Superior temporal gyrus (tissue), 1 donor: ENCODE measurements around the gene PMM2.
"Not testable (repeated sequence)": the region's sequence is repeated elsewhere in the genome, so short reads cannot be mapped to it uniquely, and the experiment has no call there.

Experiments
- DNase-seq: peaks from one replicate; pipeline ENCODE4 v3.0.0-alpha.2; 2016; ENCODE audit errors: extremely low spot score

PMM2 gene

DNA sequence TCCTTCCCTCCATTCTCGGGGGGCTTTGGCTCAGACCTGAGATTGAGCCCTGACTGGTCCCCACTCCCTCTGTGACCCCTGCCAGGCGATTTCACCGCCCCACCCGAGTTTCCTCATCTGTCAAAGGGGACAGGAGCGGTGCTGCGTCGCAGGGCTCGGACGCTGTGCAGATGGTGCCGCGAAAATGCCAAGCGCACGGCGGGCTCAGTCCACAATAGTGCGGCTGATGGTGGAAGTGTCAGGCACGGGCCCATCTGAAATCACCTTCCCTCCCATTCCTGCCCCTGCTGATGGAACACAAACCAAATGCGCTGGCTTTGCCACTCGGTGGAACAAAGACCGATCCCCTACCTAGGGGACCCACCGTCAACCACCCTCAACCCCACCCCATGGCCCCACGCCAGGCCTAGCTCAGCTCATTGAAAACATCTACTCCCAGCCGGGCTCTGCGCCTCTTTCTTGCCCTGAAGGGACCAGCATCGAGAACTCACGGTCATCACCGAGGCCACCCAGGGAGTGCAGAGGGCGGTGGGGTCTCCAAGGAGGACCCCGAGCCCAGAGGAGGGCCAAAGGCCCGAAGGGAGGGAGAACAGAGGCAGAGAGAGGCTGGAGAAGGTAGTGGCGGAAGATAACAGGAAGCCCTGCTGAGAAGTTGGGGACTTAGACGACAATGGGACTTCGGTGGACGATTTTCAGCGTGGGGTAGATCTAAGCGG lies 69.7 kb downstream of the PMM2 start:
- peak; percentile 51 for DNase-seq

- peak; percentile 37 for DNase-seq
These were observed 70.3 kb downstream of the PMM2 start for GRCh38 chr16:8867932-8868415.

GRCh38 chr16:8868416-8869211 lies 71.0 kb downstream of the PMM2 start, which contains the start of gene CARHSP1:
Gene CARHSP1 (minus strand): TSS chr16:8869006. CDS start chr16:8859328, 9,678 bp downstream.
- DNase-seq, result peak; percentile 82

DNA sequence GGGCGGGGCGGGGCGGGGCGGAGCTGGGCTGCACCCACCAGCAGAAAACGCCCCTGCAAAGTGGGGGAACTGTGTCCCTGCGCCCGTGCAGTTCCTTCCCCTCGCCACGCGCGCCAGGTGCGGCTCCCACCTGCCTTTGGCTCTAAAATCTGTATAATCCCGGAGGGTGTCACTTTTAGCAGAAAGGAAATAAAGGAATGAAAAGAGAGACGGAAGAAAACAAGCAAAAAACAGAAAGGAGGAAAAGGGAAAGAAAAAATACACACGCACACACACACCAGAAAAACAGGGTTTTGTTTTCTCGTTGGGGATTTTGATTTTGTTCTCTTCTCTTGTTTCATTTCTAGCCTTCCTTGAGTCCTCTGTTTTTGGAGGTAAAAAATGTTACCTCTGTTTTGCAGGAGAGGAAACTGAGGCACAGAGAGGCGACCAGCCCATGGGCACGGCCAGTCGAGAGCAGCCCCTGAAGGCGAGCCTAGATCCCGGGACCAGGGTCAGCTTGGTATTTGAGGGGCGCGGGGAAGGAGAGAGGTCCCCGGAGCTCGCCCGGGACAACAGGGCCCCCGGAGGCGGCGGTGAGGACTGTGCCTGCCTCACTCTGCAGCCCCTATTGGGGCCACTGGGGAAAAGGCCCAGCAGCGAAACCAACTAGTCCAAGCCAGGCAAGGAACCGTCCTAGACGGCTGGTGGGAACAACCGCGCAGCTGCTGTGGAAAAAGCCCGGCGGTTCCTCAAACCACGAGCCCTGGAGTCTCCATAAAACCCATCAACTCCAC lies 71.8 kb downstream of the PMM2 start:
- no peak for DNase-seq

GRCh38 chr16:8869988-8870241 lies 72.3 kb downstream of the PMM2 start:
- not testable (repeated sequence) for DNase-seq

DNA sequence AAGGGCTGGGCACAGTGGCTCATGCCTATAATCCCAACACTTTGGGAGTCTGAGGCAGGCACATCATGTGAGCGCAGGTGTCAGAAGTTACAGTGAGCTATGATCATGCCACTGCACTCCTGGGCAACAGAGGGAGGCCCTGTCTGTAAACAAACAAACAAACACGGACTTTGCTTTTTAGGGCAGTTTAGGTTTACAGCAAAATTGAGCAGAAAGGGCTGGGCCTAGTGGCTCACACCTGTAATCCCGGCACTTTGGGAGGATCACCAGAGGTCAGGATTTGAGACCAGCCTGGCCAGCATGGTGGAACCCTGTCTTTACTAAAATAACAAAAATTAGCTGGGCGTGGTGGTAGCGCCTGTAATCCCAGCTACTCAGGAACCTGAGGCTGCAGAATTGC lies 74.4 kb downstream of the PMM2 start:
- no peak for DNase-seq

- no peak for DNase-seq
These were observed 75.6 kb downstream of the PMM2 start for GRCh38 chr16:8872967-8873865.

GRCh38 chr16:8873866-8874195 lies 76.2 kb downstream of the PMM2 start:
- DNase-seq, result not testable (repeated sequence)

GRCh38 chr16:8874388-8874787 lies 76.7 kb downstream of the PMM2 start:
- DNase-seq, result no peak

GRCh38 chr16:8875317-8875716 lies 77.7 kb downstream of the PMM2 start:
- DNase-seq, result not testable (repeated sequence)

GRCh38 chr16:8877894-8878522 lies 80.4 kb downstream of the PMM2 start:
- DNase-seq, result no peak

DNA sequence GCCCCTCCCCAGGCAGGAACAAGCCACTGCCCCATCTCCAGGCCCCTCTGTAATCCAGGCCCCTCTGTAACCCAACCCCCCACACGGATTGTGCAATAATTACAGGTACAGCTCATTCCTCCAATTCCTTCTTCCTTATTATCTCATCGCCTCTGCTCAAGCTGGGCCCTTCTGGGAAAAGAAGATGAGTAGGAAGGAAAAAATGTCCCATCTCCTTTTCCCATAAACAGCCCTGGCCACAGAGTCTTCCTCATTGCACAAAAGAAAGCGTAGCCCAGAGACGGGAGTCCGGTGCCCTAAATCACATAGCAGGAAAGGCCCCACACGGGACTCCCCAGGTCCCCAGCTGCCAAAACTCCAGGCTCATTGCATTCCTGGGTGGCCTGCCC lies 80.9 kb downstream of the PMM2 start:
- DNase-seq, result no peak

GRCh38 chr16:8880839-8881510 lies 83.3 kb downstream of the PMM2 start:
- no peak for DNase-seq

- DNase-seq, result no peak
These were observed 84.5 kb downstream of the PMM2 start, which contains the start of gene LITAFD for GRCh38 chr16:8882041-8882617. Gene LITAFD (plus strand): TSS chr16:8882351. CDS start chr16:8884356, 2,005 bp downstream.

- no peak for DNase-seq
These were observed 85.2 kb downstream of the PMM2 start for GRCh38 chr16:8882725-8883377.

GRCh38 chr16:8885674-8886592 lies 88.3 kb downstream of the PMM2 start:
- DNase-seq, result no peak

GRCh38 chr16:8886593-8887430 lies 89.2 kb downstream of the PMM2 start:
- no peak for DNase-seq

GRCh38 chr16:8887431-8887765 lies 89.8 kb downstream of the PMM2 start:
- DNase-seq, result no peak
